Thyroid gland (tissue), 4 donors: ENCODE results near the gene TRAP1. TPM values are rescaled to one million over a fixed set of nuclear protein-coding genes. Genes with fewer than 3 reads are reported as not detected.

Experiments
- DNase-seq, 2 donors: peaks; one replicate each; pipeline ENCODE4 v3.0.0-alpha.2; 2019
- H3K27ac ChIP-seq, 3 donors: fragments of 200-600 bp; sonication (generic); 1 replicate in 2 of 3; 2 replicates in 1 of 3; pipeline ENCODE4 v1.5.1; 2016 to 2019; ENCODE audit warnings: mild to moderate bottlenecking in 1 of 3, moderate library complexity in 1 of 3
- H3K27me3 ChIP-seq: fragments of 200-600 bp; sonication (generic); one replicate; pipeline ENCODE4 v1.5.1; 2019
- H3K36me3 ChIP-seq, 2 donors: fragments of 200-600 bp; sonication (generic); one replicate each; pipeline ENCODE4 v1.5.1; 2016 to 2019
- H3K4me1 ChIP-seq, 2 donors: fragments of 200-600 bp; sonication (generic); one replicate each; pipeline ENCODE4 v1.5.1; 2017 to 2019
- H3K4me3 ChIP-seq, 3 donors: fragments of 200-600 bp; sonication (generic); replicated peaks in 1 of 3; 1 replicate in 2 of 3; 2 replicates in 1 of 3; pipeline ENCODE4 v1.5.1; 2016; ENCODE audit warnings: mild to moderate bottlenecking in 1 of 3
- H3K9me3 ChIP-seq: fragments of 200-600 bp; sonication (generic); one replicate; pipeline ENCODE4 v1.5.1; 2017
- POLR2A ChIP-seq, 2 donors: fragments of 450-650 bp; IDR thresholded peaks; one replicate each; pipeline ENCODE4 v1.6.1; 2017; ENCODE audit warnings: antibody characterized with exemption in 2 of 2, mild to moderate bottlenecking in 2 of 2, moderate library complexity in 1 of 2
- WGBS, 2 donors: methylation state at CpG; one replicate each; pipeline ENCODE4 v1.1.5; 2017; 5-methylcytosine and 5-hydroxymethylcytosine counted together
- intact Hi-C: fragments of 100-400 bp; cut with DNase I; formaldehyde crosslinking; loops from one replicate; pipeline ENCODE4 v1.15.1; 2023
- total RNA-seq, 4 donors: library from RNA; depleted of rRNA; stranded (reverse); fragments of >200 nt; gene quantifications; one replicate each; pipeline ENCODE4 v1.2.3, GENCODE V29; 2016
- TF ChIP-seq, protein P1 (sequence below), 6 experiments: fragments of 200-600 bp in 3 of 6; fragments of 450-650 bp in 3 of 6; sonication (generic) in 3 of 6; IDR thresholded peaks; one replicate each; pipeline ENCODE4 v1.5.1; 2016 to 2019; ENCODE audit warnings: antibody characterized with exemption in 6 of 6, mild to moderate bottlenecking in 2 of 6, inconsistent platforms in 1 of 6, moderate library complexity in 1 of 6

The TRAP1 gene
- total RNA-seq, 4 donors from 2014 or later: 37.3 to 58.3 (median 53.9) TPM

- Histone ChIP-seq H3K4me3 (peak overlapping the region in 1 of 3 donors; percentile 8), H3K9me3 (no peaks in the 10 kb centered on the region), H3K36me3 (peaks cover under 1 to 5% of the 10 kb centered on the region in 2 donors), H3K27me3 (no peaks in the 10 kb centered on the region), H3K4me1 (peaks cover 0 to 11% of the 10 kb centered on the region in 2 donors), H3K27ac (peak overlapping the region in 2 of 3 donors; percentile 5 to 25)
- 82 to 88% methylated on average over 19 of the region's 19 CpGs for WGBS, 2 donors
- DNase-seq: no peak
- TF ChIP-seq, protein P1, sequence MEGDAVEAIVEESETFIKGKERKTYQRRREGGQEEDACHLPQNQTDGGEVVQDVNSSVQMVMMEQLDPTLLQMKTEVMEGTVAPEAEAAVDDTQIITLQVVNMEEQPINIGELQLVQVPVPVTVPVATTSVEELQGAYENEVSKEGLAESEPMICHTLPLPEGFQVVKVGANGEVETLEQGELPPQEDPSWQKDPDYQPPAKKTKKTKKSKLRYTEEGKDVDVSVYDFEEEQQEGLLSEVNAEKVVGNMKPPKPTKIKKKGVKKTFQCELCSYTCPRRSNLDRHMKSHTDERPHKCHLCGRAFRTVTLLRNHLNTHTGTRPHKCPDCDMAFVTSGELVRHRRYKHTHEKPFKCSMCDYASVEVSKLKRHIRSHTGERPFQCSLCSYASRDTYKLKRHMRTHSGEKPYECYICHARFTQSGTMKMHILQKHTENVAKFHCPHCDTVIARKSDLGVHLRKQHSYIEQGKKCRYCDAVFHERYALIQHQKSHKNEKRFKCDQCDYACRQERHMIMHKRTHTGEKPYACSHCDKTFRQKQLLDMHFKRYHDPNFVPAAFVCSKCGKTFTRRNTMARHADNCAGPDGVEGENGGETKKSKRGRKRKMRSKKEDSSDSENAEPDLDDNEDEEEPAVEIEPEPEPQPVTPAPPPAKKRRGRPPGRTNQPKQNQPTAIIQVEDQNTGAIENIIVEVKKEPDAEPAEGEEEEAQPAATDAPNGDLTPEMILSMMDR (IDR thresholded peaks at IDR 0.05): no peak
- TF ChIP-seq POLR2A (IDR thresholded peaks at IDR 0.05): no peak
- intact Hi-C loops: loop anchor here (10.0 kb wide), 2 partner anchors 94 to 184 kb away; no protein-coding TSS in a partner anchor
Observed at GRCh38 chr16:3690980-3691720, 26.2 kb downstream of the TRAP1 start.

DNA sequence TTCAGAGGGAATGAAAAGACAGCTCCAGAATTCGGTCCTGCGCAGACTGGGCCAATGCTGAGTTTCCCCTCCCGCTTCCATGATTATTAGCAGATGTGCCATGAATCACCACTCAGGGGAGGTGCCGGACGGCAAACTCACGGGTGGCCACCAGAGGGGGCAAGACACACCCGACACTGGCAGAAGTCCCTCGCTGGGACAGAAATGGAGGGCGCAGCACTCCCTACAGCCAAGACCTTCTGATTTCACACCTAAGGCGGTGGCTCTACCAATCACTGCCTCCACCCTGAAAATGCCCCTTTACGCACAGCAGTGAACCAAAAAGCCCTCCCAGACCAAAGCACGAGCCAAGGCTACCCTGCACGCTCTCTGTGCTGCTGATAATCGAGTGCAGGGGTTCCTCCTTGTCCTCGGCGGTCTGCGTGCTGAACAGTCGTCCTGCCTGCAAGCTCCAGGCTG is 26.8 kb downstream of the TRAP1 start:
- DNase-seq: peak; percentile 89 to 91
- H3K27me3 ChIP-seq: no peaks in the 10 kb centered on the region
- TF ChIP-seq, protein P1 (IDR thresholded peaks at IDR 0.05): peak; percentile 87 to 94 (median 88)
- TF ChIP-seq POLR2A (IDR thresholded peaks at IDR 0.05): peak in 1 of 2 donors; percentile 13
- H3K4me3 ChIP-seq: peak overlapping the region in 1 of 3 donors; percentile 8
- peaks cover 7 to 11% of the 10 kb centered on the region in 2 donors for H3K36me3 ChIP-seq
- intact Hi-C loops: loop anchor here (10.0 kb wide), 2 partner anchors 94 to 184 kb away; no protein-coding TSS in a partner anchor
- H3K4me1 ChIP-seq: peaks cover 0 to 11% of the 10 kb centered on the region in 2 donors
- peak overlapping the region in 2 of 3 donors; percentile 5 to 25 for H3K27ac ChIP-seq
- WGBS, 2 donors: 30 to 34% methylated on average over 17 to 18 of the region's 18 CpGs
- no peaks in the 10 kb centered on the region for H3K9me3 ChIP-seq

GRCh38 chr16:3689731-3690130 is 27.6 kb downstream of the TRAP1 start:
- WGBS, 2 donors: 88 to 89% methylated on average over 7 of the region's 7 CpGs
- Histone ChIP-seq H3K36me3 (peaks cover 10 to 13% of the 10 kb centered on the region in 2 donors), H3K27ac (peak overlapping the region in 2 of 3 donors; percentile 5 to 25), H3K4me1 (peaks cover 0 to 11% of the 10 kb centered on the region in 2 donors), H3K27me3 (no peaks in the 10 kb centered on the region), H3K4me3 (no peak overlapping the region), H3K9me3 (no peaks in the 10 kb centered on the region)
- no peak for DNase-seq
- intact Hi-C loops: loop anchor here (10.0 kb wide), 2 partner anchors 95 to 185 kb away; no protein-coding TSS in a partner anchor
- TF ChIP-seq POLR2A (IDR thresholded peaks at IDR 0.05): no peak
- TF ChIP-seq, protein P1 (IDR thresholded peaks at IDR 0.05): no peak

DNA sequence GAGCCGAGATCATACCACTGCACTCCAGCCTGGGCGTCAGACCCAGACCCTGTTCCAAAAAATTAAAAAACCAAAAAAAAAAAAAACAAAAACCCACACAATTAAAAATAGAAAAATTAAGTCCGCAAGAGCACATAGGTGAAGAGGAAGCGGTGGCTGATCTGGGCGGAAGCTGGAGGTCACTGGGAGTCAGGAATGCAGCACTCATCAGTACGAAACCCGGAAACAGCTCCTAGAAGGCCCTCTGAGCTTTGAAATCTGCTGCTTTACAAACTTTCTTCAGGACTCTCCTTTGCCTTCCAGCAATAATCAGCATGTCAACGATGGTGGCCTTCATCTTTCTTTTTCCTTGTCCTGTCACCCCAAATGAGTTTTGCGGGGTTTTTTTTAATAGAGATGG is 29.5 kb downstream of the TRAP1 start:
- 89 to 93% methylated on average over 9 of the region's 9 CpGs for WGBS, 2 donors
- no peak for TF ChIP-seq POLR2A (IDR thresholded peaks at IDR 0.05)
- TF ChIP-seq, protein P1 (IDR thresholded peaks at IDR 0.05): no peak
- Histone ChIP-seq H3K36me3 (peaks cover 13 to 14% of the 10 kb centered on the region in 2 donors), H3K27me3 (no peaks in the 10 kb centered on the region), H3K9me3 (no peaks in the 10 kb centered on the region), H3K27ac (no peak overlapping the region), H3K4me1 (peaks cover 0 to 11% of the 10 kb centered on the region in 2 donors), H3K4me3 (no peak overlapping the region)
- intact Hi-C loops: no loop called here
- DNase-seq: no peak

DNA sequence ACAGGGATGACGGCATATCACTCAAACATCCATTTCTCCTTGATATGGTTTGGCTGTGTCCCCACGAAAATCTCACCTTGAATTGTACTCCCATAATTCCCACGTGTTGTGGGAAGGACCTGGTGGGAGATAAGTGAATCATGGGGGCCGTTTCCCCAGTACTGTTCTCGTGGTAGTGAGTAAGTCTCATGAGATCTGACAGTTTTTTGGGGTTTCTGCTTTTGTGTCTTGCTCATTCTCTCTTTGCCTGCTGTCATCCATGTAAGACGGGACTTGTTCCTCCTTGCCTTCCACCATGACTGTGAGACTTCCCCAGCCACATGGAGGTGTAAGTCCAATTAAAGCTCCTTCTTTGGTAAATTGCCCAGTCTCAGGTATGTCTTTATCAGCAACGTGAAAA is 30.3 kb downstream of the TRAP1 start:
- intact Hi-C loops: no loop called here
- Histone ChIP-seq H3K4me1 (peaks cover 0 to 11% of the 10 kb centered on the region in 2 donors), H3K27ac (no peak overlapping the region), H3K9me3 (no peaks in the 10 kb centered on the region), H3K4me3 (no peak overlapping the region), H3K27me3 (no peaks in the 10 kb centered on the region), H3K36me3 (peaks cover 13 to 14% of the 10 kb centered on the region in 2 donors)
- TF ChIP-seq, protein P1 (IDR thresholded peaks at IDR 0.05): no peak
- no peak for TF ChIP-seq POLR2A (IDR thresholded peaks at IDR 0.05)
- DNase-seq: no peak
- 91 to 95% methylated on average over 7 of the region's 7 CpGs for WGBS, 2 donors
